ENCODE results near the gene DCC. TPM values are rescaled to one million over a fixed set of nuclear protein-coding genes. Genes with fewer than 3 reads are reported as not detected.

Gene DCC
- total RNA-seq, 1 donor from 2014 or later = 17.9 TPM

Small RNA genes lying within 50 kb of the gene (small RNA-seq; reads per million reads assigned to genes)
- gene AC011155.1 (ENCODE audit: low replicate concordance) = not detected
- gene MIR4528 (ENCODE audit: low replicate concordance) = 0.08 reads per million
